ENCODE results near the gene RGS19.
A peak's percentile ranks its signal among the peaks of the same experiment; 100 is the strongest.

RGS19 gene

GRCh38 chr20:64108731-64109681, 29.7 kb upstream of the RGS19 start:
- no peak for DNase-seq (ENCODE audit: insufficient read length, low spot score)

GRCh38 chr20:64107736-64108457, 28.6 kb upstream of the RGS19 start:
- FAIRE-seq: peak; percentile 81
- DNase-seq (ENCODE audit: insufficient read length, low spot score): no peak

More at GRCh38 chr20:64108731-64109681, 29.7 kb upstream of the RGS19 start:
- peak; percentile 31 for FAIRE-seq

DNA sequence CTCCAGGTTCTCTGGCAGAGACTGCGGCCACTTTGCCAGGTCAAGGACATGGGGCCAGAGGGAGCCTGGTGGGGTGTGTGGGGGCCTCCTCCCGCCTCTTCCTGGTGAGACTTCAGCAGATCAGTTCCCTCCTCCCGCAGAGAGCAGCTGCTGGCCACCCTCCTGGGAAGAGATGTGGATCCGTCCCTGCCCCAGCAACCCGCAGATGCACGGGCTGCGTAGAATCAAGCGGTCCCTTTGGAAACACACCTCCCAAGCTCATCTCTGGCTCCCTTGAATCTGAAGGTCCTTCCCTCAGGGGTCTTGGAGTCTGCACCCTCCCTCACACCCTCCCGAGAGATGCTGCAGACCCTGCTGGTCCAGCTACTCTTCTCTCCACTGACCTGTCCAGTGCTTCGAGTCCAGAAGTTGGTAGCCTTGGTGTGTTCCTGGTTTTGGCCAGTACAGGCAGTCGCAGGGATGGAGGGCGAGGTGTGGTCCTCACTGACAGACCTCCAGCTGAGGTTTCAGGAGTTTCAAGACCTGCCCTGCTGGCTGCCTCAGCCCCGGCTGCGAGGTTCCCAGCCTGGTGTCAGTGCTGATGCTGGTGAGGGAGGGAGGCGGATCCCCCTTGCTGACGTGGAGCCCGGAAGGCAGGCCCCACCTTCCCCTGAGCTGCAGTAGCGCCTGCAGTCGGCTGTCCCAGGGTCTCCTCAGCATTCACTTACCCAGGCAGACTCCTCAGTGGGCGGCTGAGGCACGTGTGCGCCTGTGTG, 27.8 kb upstream of the RGS19 start, which contains the start of gene NPBWR2:
Gene NPBWR2, minus strand, starts transcription at position 585 of the 755 bp plus-strand sequence. CDS start 734 bp downstream, outside the sequence.
- DNase-seq (ENCODE audit: insufficient read length, low spot score) (no peak), FAIRE-seq (no peak)

- FAIRE-seq (no peak), DNase-seq (ENCODE audit: insufficient read length, low spot score) (no peak)
Observed at GRCh38 chr20:64106435-64106961, 27.2 kb upstream of the RGS19 start.

DNA sequence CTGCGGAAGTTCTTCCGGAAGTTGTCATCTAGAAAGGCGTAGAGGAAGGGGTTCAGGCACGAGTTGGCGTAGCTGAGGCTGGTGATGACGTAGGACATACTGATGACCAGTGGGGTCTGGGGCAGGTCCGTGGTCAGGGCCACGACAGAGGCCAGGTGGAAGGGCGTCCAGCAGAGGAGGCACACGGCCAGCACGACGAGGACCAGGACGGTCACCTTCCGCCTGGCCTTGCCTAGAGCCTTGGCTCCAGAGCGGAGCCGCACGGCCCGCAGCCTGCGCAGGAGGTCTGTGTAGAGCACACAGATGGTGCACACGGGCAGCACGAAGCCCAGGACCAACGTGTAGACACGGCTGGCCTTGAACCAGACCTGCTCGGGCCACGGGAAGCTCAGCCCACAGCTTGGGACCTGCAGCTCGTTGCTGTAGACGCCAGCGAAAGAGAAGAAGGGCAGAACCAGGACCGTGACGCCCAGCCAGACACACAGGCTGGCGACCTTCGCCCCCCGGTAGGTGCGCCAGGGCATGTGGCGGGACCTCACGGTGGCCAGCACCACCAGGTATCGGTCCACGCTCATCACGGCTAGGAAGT, 26.6 kb upstream of the RGS19 start:
- peak; percentile 81 for FAIRE-seq

DNA sequence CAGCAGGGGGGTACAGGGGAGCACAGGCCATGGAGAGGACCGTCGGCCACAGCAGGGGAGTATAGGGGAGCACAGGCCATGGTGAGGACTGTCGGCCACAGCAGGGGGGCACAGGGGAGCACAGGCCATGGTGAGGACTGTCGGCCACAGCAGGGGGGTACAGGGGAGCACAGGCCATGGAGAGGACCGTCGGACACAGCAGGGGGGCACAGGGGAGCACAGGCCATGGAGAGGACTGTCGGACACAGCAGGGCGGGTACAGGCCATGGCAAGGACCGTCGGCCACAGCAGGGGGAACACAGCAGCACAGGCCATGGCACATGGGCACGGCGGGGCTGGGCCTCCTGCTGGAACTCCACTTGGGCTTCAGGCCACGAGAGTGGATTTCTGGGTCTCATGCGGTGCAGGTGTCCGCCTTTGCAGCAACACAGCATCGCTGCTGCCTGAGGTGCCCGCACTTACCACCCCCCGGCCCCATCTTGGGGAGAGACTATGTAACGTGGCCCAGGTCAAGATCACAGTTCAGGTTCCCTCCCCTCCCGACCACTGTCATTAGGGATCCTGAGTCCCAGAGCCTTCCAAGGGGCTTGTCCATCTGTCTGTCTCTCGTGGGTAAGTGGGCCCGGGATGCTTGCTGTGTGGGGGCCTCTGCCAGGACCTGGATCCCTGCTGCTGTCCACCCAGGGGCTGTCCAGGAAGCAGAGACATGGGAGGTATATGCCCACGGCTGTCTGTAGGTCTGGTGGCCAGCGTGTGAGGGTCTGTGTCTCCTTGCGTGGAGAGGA, 25.5 kb upstream of the RGS19 start:
- no peak for DNase-seq (ENCODE audit: insufficient read length, low spot score)
- FAIRE-seq: no peak

More for the DNA sequence above, 26.6 kb upstream of the RGS19 start:
- no peak for DNase-seq (ENCODE audit: insufficient read length, low spot score)

DNA sequence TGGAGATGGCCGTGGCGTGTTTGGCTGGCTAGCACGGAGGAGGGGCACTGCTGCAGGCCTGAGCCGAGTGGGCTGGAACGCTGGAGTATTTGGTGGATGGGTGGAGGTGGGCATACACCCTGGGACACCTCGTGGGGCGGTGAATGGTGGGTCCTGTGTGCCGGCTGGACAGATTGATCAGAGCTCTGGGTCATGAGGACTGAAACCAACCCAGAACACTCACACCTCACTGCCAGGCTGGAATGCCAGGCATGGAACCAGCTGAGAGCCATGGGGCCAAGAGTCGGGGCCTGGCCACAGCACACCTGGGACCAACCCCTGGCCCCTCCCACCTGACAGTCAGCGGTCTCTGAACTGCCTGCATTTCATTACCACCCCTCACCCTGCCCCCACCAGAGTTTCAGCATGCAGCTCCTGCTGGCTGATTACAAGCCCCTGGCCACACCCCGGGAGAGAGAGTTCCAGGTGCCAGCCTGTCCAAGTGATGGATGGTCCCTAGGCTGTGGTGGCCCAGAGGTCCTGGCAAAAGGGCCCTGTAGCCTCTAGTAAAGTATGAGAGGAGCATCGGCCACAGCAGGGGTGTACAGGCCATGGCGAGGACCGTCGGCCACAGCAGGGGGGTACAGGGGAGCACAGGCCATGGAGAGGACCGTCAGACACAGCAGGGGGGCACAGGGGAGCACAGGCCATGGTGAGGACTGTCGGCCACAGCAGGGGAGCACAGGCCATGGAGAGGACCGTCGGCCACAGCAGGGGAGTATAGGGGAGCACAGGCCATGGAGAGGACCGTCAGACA, 24.8 kb upstream of the RGS19 start:
- DNase-seq (ENCODE audit: insufficient read length, low spot score): no peak
- peak; percentile 97 for FAIRE-seq

DNA sequence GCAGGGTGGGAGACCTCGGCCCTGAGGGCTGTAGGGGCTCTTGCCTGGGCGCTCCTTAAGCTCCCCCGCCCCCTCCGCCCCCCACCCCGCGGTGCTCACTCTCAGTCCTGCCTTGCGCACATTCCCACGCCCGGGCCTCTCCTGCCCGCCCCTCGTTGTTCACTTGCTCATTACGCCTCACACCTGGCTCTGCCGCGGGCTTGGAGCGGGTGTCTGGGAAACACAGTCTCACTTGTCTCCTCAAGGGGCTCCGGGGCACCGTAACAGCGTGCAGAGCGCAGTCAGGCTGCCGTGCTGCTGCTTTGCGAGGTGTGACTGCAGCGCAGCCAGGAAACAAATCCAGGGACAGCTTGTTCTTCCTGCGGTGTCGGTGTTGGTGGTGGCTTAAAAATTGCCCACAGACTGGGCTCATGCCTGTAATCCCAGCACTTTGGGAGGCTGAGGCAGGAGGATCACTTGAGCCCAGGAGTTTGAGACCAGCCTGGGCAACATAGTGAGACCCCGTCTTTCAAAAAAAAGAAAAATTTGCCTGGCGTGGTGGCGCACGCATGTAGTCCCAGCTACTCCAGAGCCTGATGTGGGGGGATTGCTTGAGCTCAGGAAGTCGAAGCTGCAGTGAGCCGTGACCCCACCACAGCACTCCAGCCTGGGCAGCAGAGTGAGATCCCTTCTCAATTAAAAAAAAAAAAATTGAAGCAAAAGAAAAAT, 23.5 kb upstream of the RGS19 start:
- FAIRE-seq (peak; percentile 95), DNase-seq (ENCODE audit: insufficient read length, low spot score) (no peak)

GRCh38 chr20:64101731-64102621, 22.7 kb upstream of the RGS19 start:
- peak; percentile 97 for FAIRE-seq
- peak; percentile 97 for DNase-seq (ENCODE audit: insufficient read length, low spot score)

- DNase-seq (ENCODE audit: insufficient read length, low spot score) (no peak), FAIRE-seq (peak; percentile 79)
Observed at GRCh38 chr20:64100946-64101688, 21.8 kb upstream of the RGS19 start.

GRCh38 chr20:64100566-64100888, 21.2 kb upstream of the RGS19 start:
- FAIRE-seq: peak; percentile 36

GRCh38 chr20:64099880-64100565, 20.7 kb upstream of the RGS19 start:
- FAIRE-seq: peak; percentile 66
- DNase-seq (ENCODE audit: insufficient read length, low spot score): no peak

More at GRCh38 chr20:64100566-64100888, 21.2 kb upstream of the RGS19 start:
- no peak for DNase-seq (ENCODE audit: insufficient read length, low spot score)

- no peak for FAIRE-seq
- DNase-seq (ENCODE audit: insufficient read length, low spot score): no peak
Observed at GRCh38 chr20:64099086-64099786, 19.9 kb upstream of the RGS19 start.

GRCh38 chr20:64098471-64099013, 19.2 kb upstream of the RGS19 start:
- DNase-seq (ENCODE audit: insufficient read length, low spot score): no peak

GRCh38 chr20:64096535-64096934, 17.2 kb upstream of the RGS19 start:
- DNase-seq (ENCODE audit: insufficient read length, low spot score) (no peak), FAIRE-seq (no peak)

More at GRCh38 chr20:64098471-64099013, 19.2 kb upstream of the RGS19 start:
- FAIRE-seq: no peak
